Tibial nerve (tissue), 3 donors: ENCODE data around the gene CNDP1.

Experiments used
- CTCF ChIP-seq, 5 experiments: fragments of 200-600 bp in 3 of 5; fragments of 450-650 bp in 2 of 5; sonication (generic) in 3 of 5; IDR thresholded peaks; one replicate each; pipeline ENCODE4 v1.5.1; 2016 to 2019; ENCODE audit warnings: antibody characterized with exemption in 5 of 5, mild to moderate bottlenecking in 3 of 5, moderate library complexity in 2 of 5
- POLR2A ChIP-seq, 2 donors: fragments of 450-650 bp; IDR thresholded peaks; one replicate each; pipeline ENCODE4 v1.6.1; 2017; ENCODE audit warnings: antibody characterized with exemption in 2 of 2, mild to moderate bottlenecking in 2 of 2, moderate library complexity in 2 of 2

- TF ChIP-seq CTCF (IDR thresholded peaks at IDR 0.05) (no peak), POLR2A (IDR thresholded peaks at IDR 0.05) (no peak)
These were observed 25.9 kb upstream of the CNDP1 start for GRCh38 chr18:74508366-74508765.
